ENCODE data around the gene THEM4. TPM values are rescaled to one million over a fixed set of nuclear protein-coding genes. Genes with fewer than 3 reads are reported as not detected.

The THEM4 gene
- total and polyA plus RNA-seq, 3 donors from 2014 or later = 33.5 to 42.0 (median 35.0) TPM

DNA sequence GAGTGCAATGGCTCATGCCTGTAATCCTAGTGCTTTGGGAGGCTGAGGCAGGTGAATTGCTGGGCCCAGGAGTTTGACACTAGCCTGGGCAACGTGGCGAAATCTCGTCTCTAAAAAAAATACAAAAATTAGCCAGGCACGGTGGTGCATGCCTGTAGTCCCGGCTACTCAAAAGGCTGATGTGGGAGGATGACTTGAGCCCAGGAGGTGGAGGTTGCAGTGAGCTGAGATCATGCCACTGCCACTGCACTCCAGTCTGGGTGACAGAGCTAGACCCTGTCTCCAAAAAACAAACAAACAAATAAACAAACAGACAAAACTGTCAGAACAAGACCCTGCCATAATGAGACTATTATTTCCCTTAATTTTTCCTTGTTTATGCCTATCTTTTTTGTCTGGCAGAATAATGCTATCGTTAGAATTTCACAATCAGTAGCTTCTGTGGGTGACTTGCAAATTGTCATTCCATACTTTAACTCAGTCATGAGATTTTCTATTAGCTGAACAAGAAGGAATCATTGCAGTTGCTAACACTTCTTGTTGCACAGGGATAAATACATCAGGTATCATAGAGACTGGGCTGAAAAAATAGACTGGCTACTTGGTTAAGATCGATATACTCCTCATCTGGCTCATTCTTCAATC, 7.5 kb upstream of the THEM4 start:
- DNase-seq = no peak
- H3K27me3 ChIP-seq = no peaks in the 10 kb centered on the region
- no peak overlapping the region for H3K27ac ChIP-seq
- intact Hi-C loops (cut with DNase I; ENCODE audit: low total_unique reads) = no loop called here
- no peaks in the 10 kb centered on the region for H3K36me3 ChIP-seq (ENCODE audit: low read depth, missing control alignments)
- TF ChIP-seq, protein P1, sequence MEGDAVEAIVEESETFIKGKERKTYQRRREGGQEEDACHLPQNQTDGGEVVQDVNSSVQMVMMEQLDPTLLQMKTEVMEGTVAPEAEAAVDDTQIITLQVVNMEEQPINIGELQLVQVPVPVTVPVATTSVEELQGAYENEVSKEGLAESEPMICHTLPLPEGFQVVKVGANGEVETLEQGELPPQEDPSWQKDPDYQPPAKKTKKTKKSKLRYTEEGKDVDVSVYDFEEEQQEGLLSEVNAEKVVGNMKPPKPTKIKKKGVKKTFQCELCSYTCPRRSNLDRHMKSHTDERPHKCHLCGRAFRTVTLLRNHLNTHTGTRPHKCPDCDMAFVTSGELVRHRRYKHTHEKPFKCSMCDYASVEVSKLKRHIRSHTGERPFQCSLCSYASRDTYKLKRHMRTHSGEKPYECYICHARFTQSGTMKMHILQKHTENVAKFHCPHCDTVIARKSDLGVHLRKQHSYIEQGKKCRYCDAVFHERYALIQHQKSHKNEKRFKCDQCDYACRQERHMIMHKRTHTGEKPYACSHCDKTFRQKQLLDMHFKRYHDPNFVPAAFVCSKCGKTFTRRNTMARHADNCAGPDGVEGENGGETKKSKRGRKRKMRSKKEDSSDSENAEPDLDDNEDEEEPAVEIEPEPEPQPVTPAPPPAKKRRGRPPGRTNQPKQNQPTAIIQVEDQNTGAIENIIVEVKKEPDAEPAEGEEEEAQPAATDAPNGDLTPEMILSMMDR (IDR thresholded peaks at IDR 0.05) = no peak
- TF ChIP-seq POLR2A (IDR thresholded peaks at IDR 0.05) = no peak
- H3K9me3 ChIP-seq = no peaks in the 10 kb centered on the region
- no peaks in the 10 kb centered on the region for H3K4me1 ChIP-seq
- no peak overlapping the region for H3K4me3 ChIP-seq
- 79 to 86% methylated on average over 7 of the region's 7 CpGs for WGBS, 2 donors

DNA sequence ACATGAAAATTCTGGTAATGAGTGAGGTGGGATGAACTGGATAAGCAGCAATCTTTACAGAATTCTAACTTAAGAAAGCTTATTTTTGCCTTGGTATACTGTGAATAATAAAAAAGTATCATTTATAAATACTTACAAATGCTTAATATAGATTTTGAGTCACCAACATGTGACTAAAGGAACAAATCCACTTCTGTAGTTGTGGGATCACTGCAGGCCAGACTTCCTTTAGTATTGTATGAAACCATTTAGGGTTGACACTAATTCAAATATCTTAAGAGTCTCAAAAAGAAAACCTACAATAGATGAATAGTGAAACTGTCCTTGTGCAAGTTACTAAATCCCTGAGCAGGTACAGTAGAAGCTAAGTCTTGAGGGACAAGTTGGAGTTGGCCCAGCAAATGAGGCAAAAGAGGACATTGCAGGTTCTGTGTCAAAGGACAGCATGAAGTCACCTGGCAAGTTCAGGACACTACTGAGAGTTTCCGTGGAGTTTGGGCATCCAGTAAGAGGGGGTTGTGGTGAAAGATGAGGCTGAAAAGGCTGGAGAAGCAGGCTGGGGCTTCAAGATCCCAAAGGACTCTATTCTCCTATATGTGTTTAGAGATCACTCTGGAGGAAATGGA, 5.9 kb upstream of the THEM4 start:
- 45 to 69% methylated on average over 1 of the region's 1 CpG for WGBS, 2 donors
- no peaks in the 10 kb centered on the region for H3K27me3 ChIP-seq
- H3K9me3 ChIP-seq = no peaks in the 10 kb centered on the region
- intact Hi-C loops (cut with DNase I; ENCODE audit: low total_unique reads) = no loop called here
- H3K27ac ChIP-seq = no peak overlapping the region
- H3K4me1 ChIP-seq = no peaks in the 10 kb centered on the region
- no peak overlapping the region for H3K4me3 ChIP-seq
- no peaks in the 10 kb centered on the region for H3K36me3 ChIP-seq (ENCODE audit: low read depth, missing control alignments)
- TF ChIP-seq, protein P1 (IDR thresholded peaks at IDR 0.05) = no peak
- no peak for TF ChIP-seq POLR2A (IDR thresholded peaks at IDR 0.05)
- DNase-seq = no peak

DNA sequence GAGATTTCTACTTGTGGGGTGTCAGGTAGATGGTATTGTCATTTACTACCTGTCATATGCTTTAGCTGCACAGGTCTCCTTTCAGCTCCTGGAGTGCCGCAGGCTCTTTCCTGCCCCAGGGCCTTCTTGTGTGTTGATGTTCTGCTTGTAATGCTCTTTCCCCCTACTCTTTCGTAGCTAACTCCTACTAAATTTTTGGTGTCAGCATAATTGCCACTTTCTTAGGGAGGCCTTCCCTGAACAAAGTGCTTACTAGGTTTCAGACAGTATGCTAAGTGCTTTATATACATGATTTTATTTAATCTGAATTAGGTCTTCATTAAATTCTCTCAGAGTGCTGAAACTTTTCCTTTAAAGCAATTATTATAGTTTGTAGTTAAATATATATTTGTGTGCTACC, 4.8 kb upstream of the THEM4 start:
- Histone ChIP-seq H3K9me3 (no peaks in the 10 kb centered on the region), H3K27me3 (no peaks in the 10 kb centered on the region), H3K27ac (no peak overlapping the region), H3K4me3 (no peak overlapping the region), H3K36me3 (ENCODE audit: low read depth, missing control alignments) (no peaks in the 10 kb centered on the region), H3K4me1 (no peaks in the 10 kb centered on the region)
- intact Hi-C loops (cut with DNase I; ENCODE audit: low total_unique reads) = no loop called here
- 87 to 92% methylated on average over 2 of the region's 2 CpGs for WGBS, 2 donors
- no peak for DNase-seq
- TF ChIP-seq, protein P1 (IDR thresholded peaks at IDR 0.05) = no peak
- TF ChIP-seq POLR2A (IDR thresholded peaks at IDR 0.05) = no peak

DNA sequence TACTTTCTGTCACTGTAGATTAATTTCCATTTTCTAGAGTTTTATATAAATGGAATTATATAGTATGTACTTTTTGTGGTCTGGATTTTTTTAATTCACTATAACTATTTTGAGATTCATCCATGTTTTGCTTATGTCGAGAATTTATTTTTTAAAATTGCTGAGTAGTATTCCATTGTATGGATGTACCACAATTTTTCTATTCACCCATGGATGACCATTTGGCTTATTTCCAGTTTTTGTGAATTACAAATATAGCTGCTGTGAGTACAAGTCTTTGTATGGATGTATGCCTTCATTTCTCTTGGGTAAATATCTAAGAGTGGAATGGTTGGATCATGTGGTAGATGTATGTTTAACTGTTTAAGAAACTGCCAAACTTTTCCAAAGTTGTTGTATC, 3.7 kb upstream of the THEM4 start:
- TF ChIP-seq POLR2A (IDR thresholded peaks at IDR 0.05) = no peak
- TF ChIP-seq, protein P1 (IDR thresholded peaks at IDR 0.05) = no peak
- intact Hi-C loops (cut with DNase I; ENCODE audit: low total_unique reads) = no loop called here
- H3K9me3 ChIP-seq = no peaks in the 10 kb centered on the region
- 93% methylated on average over 1 of the region's 1 CpG for WGBS, 2 donors
- H3K4me1 ChIP-seq = peaks cover 6% of the 10 kb centered on the region
- no peak for DNase-seq
- H3K4me3 ChIP-seq = no peak overlapping the region
- H3K27ac ChIP-seq = no peak overlapping the region
- H3K36me3 ChIP-seq (ENCODE audit: low read depth, missing control alignments) = no peaks in the 10 kb centered on the region
- no peaks in the 10 kb centered on the region for H3K27me3 ChIP-seq

All from testis (tissue), 3 donors.